DND-41 (cell line): ENCODE results near the gene ZHX3.

Experiments used
- ATAC-seq: fragments of 200-7000 bp; cut with Tn5 transposase; 3 replicates; pipeline ENCODE4 v1.9.1; 2021; ENCODE audit warnings: low read depth; ENCODE audit not compliant: insufficient read depth
- DNase-seq: peaks from one replicate; pipeline ENCODE4 v3.0.0-alpha.2; 2020
- H2AFZ ChIP-seq: 2 replicates; pipeline ENCODE4 v1.6.0; 2012; ENCODE audit warnings: low read depth, low read length
- H3K27ac ChIP-seq: 2 replicates; pipeline ENCODE4 v1.5.1; 2012; ENCODE audit warnings: low read length, inconsistent platforms
- H3K27me3 ChIP-seq: fragments of 200-600 bp; sonication (generic); 2 replicates; pipeline ENCODE4 v1.6.0; 2012; ENCODE audit warnings: low read length, mild to moderate bottlenecking, inconsistent platforms; ENCODE audit not compliant: insufficient read depth, poor library complexity
- H3K36me3 ChIP-seq: 2 replicates; pipeline ENCODE4 v1.5.1; 2012; ENCODE audit warnings: low read length, inconsistent platforms; ENCODE audit not compliant: insufficient read depth
- H3K4me1 ChIP-seq: 2 replicates; pipeline ENCODE4 v1.5.1; 2012; ENCODE audit warnings: mild to moderate bottlenecking, low read length; ENCODE audit not compliant: insufficient read depth
- H3K4me2 ChIP-seq: 2 replicates; pipeline ENCODE4 v1.6.0; 2012; ENCODE audit warnings: mild to moderate bottlenecking, moderate library complexity, low read length, inconsistent platforms; ENCODE audit not compliant: insufficient read depth
- H3K4me3 ChIP-seq, 2 experiments: fragments of 200-600 bp in 1 of 2; shearing (Covaris generic) in 1 of 2; 2 replicates each; pipeline ENCODE4 v1.5.1; 2012 to 2016; ENCODE audit warnings: inconsistent platforms in 2 of 2, low read length in 2 of 2, mild to moderate bottlenecking in 2 of 2, low read depth in 1 of 2, moderate library complexity in 1 of 2
- H3K79me2 ChIP-seq: 2 replicates; pipeline ENCODE4 v1.6.0; 2012; ENCODE audit warnings: low read length, inconsistent platforms; ENCODE audit not compliant: insufficient read depth
- H3K9ac ChIP-seq: 2 replicates; pipeline ENCODE4 v1.6.0; 2012; ENCODE audit warnings: low read depth, mild to moderate bottlenecking, inconsistent platforms, low read length, moderate library complexity
- H3K9me3 ChIP-seq: 2 replicates; pipeline ENCODE4 v1.5.1; 2012; ENCODE audit warnings: low read length, moderate library complexity, mild to moderate bottlenecking, inconsistent platforms; ENCODE audit not compliant: insufficient read depth, severe bottlenecking
- H4K20me1 ChIP-seq: 2 replicates; pipeline ENCODE4 v1.6.0; 2012; ENCODE audit warnings: low read length; ENCODE audit not compliant: insufficient read depth
- CTCF ChIP-seq: IDR thresholded peaks from 2 replicates; pipeline ENCODE4 v1.5.1; 2012; ENCODE audit warnings: borderline replicate concordance, low read length, moderate library complexity, mild to moderate bottlenecking; ENCODE audit not compliant: poor library complexity, severe bottlenecking; ENCODE audit errors: extremely low read depth
- EZH2 ChIP-seq: IDR thresholded peaks from 3 replicates; pipeline ENCODE4 v1.6.1; 2012; ENCODE audit warnings: borderline replicate concordance, low read depth, mild to moderate bottlenecking, moderate library complexity, low read length, inconsistent platforms; ENCODE audit not compliant: severe bottlenecking

ZHX3 gene

DNA sequence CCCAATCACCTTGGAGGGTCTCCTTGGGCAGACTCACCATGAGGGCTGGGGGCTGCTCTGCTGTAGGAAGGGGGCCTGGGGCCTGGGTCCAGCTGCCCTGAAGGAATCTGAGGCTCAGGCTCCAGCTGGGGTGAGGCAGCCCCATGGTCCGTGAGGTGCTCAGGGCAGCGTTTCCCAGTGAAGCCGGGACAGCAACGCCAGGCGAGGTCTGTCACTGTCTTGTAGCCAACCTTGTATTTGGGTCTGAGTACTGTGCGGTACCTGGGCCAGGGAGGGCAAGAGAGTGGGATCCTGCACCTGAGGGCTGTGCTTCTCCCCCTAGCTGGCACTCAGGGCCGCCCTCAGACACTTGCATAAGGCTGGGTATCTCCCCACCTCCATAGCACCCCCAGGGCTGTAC is 46.1 kb upstream of the ZHX3 start:
- Histone ChIP-seq H3K4me1 (no peaks in the 10 kb centered on the region), H3K36me3 (no peaks in the 10 kb centered on the region), H3K4me2 (no peak overlapping the region), H3K4me3 (no peak overlapping the region), H4K20me1 (peaks cover 3% of the 10 kb centered on the region; the same call in 1 of the 2 replicates), H3K27ac (no peak overlapping the region), H2AFZ (no peak overlapping the region), H3K27me3 (no peaks in the 10 kb centered on the region), H3K9me3 (no peaks in the 10 kb centered on the region), H3K79me2 (no peaks in the 10 kb centered on the region), H3K9ac (no peak overlapping the region)
- ATAC-seq (no peak), DNase-seq (no peak)
- no peak for TF ChIP-seq CTCF
- no peak for TF ChIP-seq EZH2

- Histone ChIP-seq H3K36me3 (no peaks in the 10 kb centered on the region), H2AFZ (no peak overlapping the region), H3K9ac (no peak overlapping the region), H3K4me3 (no peak overlapping the region), H3K27ac (no peak overlapping the region), H3K27me3 (no peaks in the 10 kb centered on the region), H3K4me2 (no peak overlapping the region), H3K9me3 (no peaks in the 10 kb centered on the region), H3K4me1 (no peaks in the 10 kb centered on the region), H4K20me1 (peaks cover 5% of the 10 kb centered on the region; the same call in 1 of the 2 replicates), H3K79me2 (no peaks in the 10 kb centered on the region)
- TF ChIP-seq EZH2 (no peak), CTCF (no peak)
- ATAC-seq: no peak
- no peak for DNase-seq
These were observed 45.2 kb upstream of the ZHX3 start for GRCh38 chr20:41362748-41363140.

- Histone ChIP-seq H3K27me3 (no peaks in the 10 kb centered on the region), H3K4me1 (no peaks in the 10 kb centered on the region), H3K9ac (no peak overlapping the region), H2AFZ (no peak overlapping the region), H3K4me2 (no peak overlapping the region), H3K4me3 (no peak overlapping the region), H3K27ac (no peak overlapping the region), H3K36me3 (no peaks in the 10 kb centered on the region), H3K9me3 (no peaks in the 10 kb centered on the region), H3K79me2 (no peaks in the 10 kb centered on the region), H4K20me1 (peaks cover 5% of the 10 kb centered on the region; the same call in 1 of the 2 replicates)
- TF ChIP-seq CTCF: no peak
- no peak for TF ChIP-seq EZH2
- no peak for DNase-seq
- ATAC-seq: no peak
These were observed 44.5 kb upstream of the ZHX3 start for GRCh38 chr20:41361757-41362747.
